HepG2 (cell line): Measurements from ENCODE around the gene IER2. TPM values are rescaled to one million over a fixed set of nuclear protein-coding genes. Genes with fewer than 3 reads are reported as not detected.

Experiments used
- ATM ChIP-seq: fragments of 450-650 bp; IDR thresholded peaks from 2 replicates; pipeline ENCODE4 v1.7.1; 2017; ENCODE audit warnings: mild to moderate bottlenecking, borderline replicate concordance
- CCAR2 ChIP-seq: fragments of 200-400 bp; formaldehyde crosslinking; optimal IDR thresholded peaks from 2 replicates; pipeline ENCODE3; 2018; ENCODE audit warnings: low read depth, mild to moderate bottlenecking, low read length, moderate library complexity
- GABPB1 ChIP-seq: IDR thresholded peaks from 2 replicates; pipeline ENCODE4 v1.6.1; 2016; ENCODE audit warnings: mild to moderate bottlenecking, missing genetic modification reagents, moderate library complexity, missing compliant biosample characterization
- TARDBP ChIP-seq: sonication (generic); formaldehyde crosslinking; IDR thresholded peaks from 2 replicates; pipeline ENCODE4 v1.8.0; 2022; ENCODE audit warnings: mild to moderate bottlenecking, missing genetic modification reagents
- TCF12 ChIP-seq, 2 experiments: fragments of 450-650 bp in 1 of 2; sonication (generic) in 1 of 2; formaldehyde crosslinking in 1 of 2; IDR thresholded peaks; 2 replicates each; pipeline versions ENCODE4 v1.6.1 to v1.8.0; 2017 to 2022; ENCODE audit warnings: antibody characterized with exemption in 1 of 2, mild to moderate bottlenecking in 1 of 2, missing genetic modification reagents in 1 of 2, moderate library complexity in 1 of 2
- ZBTB1 ChIP-seq: sonication (generic); formaldehyde crosslinking; IDR thresholded peaks from 2 replicates; pipeline ENCODE4 v1.4.0; 2020; ENCODE audit warnings: missing genetic modification reagents, borderline replicate concordance
- ZNF44 ChIP-seq: sonication (generic); formaldehyde crosslinking; IDR thresholded peaks from 2 replicates; pipeline ENCODE4 v1.5.1; 2020; ENCODE audit warnings: mild to moderate bottlenecking, missing genetic modification reagents
- ZXDC ChIP-seq: sonication (generic); formaldehyde crosslinking; IDR thresholded peaks from 2 replicates; pipeline ENCODE4 v1.5.0; 2020; ENCODE audit warnings: mild to moderate bottlenecking, missing genetic modification reagents
- polyA plus RNA-seq, 8 experiments: library from polyadenylated mRNA; depleted of rRNA in 3 of 8; stranded (reverse) in 7 of 8; unstranded in 1 of 8; fragments of >200 nt; fragmentation: Illumina TruSeq in 4 of 8; extraction: Trizol in 4 of 8; gene quantifications; 2 replicates each; pipeline versions ENCODE4 v1.2.1 to v1.2.3, GENCODE V29; 2011 to 2016; ENCODE audit warnings: low read depth in 4 of 8, missing spikeins in 1 of 8, mixed read lengths in 1 of 8; ENCODE audit not compliant: insufficient read depth in 1 of 8
- total RNA-seq, 5 experiments: library from RNA; depleted of rRNA; stranded (reverse); fragments of >200 nt; fragmentation: Illumina TruSeq; extraction: Trizol; gene quantifications; 2 replicates each; pipeline ENCODE4 v1.2.3, GENCODE V29; 2016; ENCODE audit warnings: low read depth in 1 of 5
- TF ChIP-seq, protein P1 (sequence below): sonication (generic); formaldehyde crosslinking; IDR thresholded peaks from 2 replicates; pipeline ENCODE4 v1.4.0; 2020; ENCODE audit warnings: mild to moderate bottlenecking, missing genetic modification reagents
- TF ChIP-seq, protein P2 (sequence below): sonication (generic); formaldehyde crosslinking; IDR thresholded peaks from one replicate; pipeline ENCODE4 v1.5.1; 2020; ENCODE audit warnings: mild to moderate bottlenecking, missing genetic modification reagents; ENCODE audit errors: not compliant biosample characterization
- TF ChIP-seq, protein P3 (sequence below): sonication (generic); formaldehyde crosslinking; IDR thresholded peaks from 2 replicates; pipeline ENCODE4 v1.4.0; 2020; ENCODE audit warnings: missing genetic modification reagents, borderline replicate concordance

The IER2 gene
- total and polyA plus RNA-seq, 2 of the 13 experiments (the other 11 are each of a cell fraction or from before 2014, with no cell fraction given), result 10.1 to 14.3 TPM

- no peak for TF ChIP-seq ATM
- peak; percentile 86 for TF ChIP-seq GABPB1 (CRISPR knock-in tag)
- TF ChIP-seq TCF12 (IDR thresholded peaks at IDR 0.05), result no peak
- 0 out of 2 replicates have a peak, but pooled peaks have one; percentile 65 for TF ChIP-seq TCF12 (CRISPR knock-in tag; IDR thresholded peaks at IDR 0.05)
- no peak for TF ChIP-seq ZXDC (CRISPR knock-in tag)
- no peak for TF ChIP-seq CCAR2
- TF ChIP-seq, protein P1, sequence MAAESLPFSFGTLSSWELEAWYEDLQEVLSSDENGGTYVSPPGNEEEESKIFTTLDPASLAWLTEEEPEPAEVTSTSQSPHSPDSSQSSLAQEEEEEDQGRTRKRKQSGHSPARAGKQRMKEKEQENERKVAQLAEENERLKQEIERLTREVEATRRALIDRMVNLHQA (CRISPR knock-in tag), result no peak
- peak; percentile 34; the same call in 1 of the 2 replicates for TF ChIP-seq TARDBP (CRISPR knock-in tag)
- TF ChIP-seq ZBTB1 (CRISPR knock-in tag), result no peak
- TF ChIP-seq, protein P2, sequence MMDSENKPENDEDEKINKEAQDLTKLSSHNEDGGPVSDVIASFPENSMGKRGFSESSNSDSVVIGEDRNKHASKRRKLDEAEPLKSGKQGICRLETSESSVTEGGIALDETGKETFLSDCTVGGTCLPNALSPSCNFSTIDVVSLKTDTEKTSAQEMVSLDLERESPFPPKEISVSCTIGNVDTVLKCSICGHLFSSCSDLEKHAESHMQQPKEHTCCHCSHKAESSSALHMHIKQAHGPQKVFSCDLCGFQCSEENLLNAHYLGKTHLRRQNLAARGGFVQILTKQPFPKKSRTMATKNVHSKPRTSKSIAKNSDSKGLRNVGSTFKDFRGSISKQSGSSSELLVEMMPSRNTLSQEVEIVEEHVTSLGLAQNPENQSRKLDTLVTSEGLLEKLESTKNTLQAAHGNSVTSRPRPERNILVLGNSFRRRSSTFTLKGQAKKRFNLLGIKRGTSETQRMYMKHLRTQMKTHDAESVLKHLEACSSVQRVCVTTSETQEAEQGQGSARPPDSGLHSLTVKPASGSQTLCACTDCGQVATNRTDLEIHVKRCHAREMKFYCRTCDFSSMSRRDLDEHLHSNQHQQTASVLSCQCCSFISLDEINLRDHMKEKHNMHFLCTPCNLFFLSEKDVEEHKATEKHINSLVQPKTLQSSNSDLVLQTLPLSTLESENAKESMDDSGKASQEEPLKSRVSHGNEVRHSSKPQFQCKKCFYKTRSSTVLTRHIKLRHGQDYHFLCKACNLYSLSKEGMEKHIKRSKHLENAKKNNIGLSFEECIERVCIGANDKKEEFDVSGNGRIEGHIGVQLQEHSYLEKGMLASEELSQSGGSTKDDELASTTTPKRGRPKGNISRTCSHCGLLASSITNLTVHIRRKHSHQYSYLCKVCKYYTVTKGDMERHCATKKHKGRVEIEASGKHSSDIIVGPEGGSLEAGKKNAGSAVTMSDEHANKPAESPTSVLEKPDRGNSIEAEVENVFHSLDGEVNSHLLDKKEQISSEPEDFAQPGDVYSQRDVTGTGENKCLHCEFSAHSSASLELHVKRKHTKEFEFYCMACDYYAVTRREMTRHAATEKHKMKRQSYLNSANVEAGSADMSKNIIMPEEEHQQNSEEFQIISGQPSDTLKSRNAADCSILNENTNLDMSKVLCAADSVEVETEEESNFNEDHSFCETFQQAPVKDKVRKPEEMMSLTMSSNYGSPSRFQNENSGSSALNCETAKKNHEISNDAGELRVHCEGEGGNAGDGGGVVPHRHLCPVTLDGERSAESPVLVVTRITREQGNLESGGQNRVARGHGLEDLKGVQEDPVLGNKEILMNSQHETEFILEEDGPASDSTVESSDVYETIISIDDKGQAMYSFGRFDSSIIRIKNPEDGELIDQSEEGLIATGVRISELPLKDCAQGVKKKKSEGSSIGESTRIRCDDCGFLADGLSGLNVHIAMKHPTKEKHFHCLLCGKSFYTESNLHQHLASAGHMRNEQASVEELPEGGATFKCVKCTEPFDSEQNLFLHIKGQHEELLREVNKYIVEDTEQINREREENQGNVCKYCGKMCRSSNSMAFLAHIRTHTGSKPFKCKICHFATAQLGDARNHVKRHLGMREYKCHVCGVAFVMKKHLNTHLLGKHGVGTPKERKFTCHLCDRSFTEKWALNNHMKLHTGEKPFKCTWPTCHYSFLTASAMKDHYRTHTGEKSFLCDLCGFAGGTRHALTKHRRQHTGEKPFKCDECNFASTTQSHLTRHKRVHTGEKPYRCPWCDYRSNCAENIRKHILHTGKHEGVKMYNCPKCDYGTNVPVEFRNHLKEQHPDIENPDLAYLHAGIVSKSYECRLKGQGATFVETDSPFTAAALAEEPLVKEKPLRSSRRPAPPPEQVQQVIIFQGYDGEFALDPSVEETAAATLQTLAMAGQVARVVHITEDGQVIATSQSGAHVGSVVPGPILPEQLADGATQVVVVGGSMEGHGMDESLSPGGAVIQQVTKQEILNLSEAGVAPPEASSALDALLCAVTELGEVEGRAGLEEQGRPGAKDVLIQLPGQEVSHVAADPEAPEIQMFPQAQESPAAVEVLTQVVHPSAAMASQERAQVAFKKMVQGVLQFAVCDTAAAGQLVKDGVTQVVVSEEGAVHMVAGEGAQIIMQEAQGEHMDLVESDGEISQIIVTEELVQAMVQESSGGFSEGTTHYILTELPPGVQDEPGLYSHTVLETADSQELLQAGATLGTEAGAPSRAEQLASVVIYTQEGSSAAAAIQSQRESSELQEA (CRISPR knock-in tag), result no peak
- TF ChIP-seq ZNF44 (CRISPR knock-in tag), result no peak
- TF ChIP-seq, protein P3, sequence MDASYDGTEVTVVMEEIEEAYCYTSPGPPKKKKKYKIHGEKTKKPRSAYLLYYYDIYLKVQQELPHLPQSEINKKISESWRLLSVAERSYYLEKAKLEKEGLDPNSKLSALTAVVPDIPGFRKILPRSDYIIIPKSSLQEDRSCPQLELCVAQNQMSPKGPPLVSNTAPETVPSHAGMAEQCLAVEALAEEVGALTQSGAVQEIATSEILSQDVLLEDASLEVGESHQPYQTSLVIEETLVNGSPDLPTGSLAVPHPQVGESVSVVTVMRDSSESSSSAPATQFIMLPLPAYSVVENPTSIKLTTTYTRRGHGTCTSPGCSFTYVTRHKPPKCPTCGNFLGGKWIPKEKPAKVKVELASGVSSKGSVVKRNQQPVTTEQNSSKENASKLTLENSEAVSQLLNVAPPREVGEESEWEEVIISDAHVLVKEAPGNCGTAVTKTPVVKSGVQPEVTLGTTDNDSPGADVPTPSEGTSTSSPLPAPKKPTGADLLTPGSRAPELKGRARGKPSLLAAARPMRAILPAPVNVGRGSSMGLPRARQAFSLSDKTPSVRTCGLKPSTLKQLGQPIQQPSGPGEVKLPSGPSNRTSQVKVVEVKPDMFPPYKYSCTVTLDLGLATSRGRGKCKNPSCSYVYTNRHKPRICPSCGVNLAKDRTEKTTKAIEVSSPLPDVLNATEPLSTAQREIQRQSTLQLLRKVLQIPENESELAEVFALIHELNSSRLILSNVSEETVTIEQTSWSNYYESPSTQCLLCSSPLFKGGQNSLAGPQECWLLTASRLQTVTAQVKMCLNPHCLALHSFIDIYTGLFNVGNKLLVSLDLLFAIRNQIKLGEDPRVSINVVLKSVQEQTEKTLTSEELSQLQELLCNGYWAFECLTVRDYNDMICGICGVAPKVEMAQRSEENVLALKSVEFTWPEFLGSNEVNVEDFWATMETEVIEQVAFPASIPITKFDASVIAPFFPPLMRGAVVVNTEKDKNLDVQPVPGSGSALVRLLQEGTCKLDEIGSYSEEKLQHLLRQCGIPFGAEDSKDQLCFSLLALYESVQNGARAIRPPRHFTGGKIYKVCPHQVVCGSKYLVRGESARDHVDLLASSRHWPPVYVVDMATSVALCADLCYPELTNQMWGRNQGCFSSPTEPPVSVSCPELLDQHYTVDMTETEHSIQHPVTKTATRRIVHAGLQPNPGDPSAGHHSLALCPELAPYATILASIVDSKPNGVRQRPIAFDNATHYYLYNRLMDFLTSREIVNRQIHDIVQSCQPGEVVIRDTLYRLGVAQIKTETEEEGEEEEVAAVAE (CRISPR knock-in tag), result no peak
Observed at GRCh38 chr19:13155472-13156359, 5.5 kb downstream of the IER2 start (continued).
